ENCODE data around the gene TMEM79. TPM values are rescaled to one million over a fixed set of nuclear protein-coding genes. Genes with fewer than 3 reads are reported as not detected.

Gene TMEM79
- polyA plus RNA-seq, 1 donor (not counting 4 experiments of a cell fraction or from before 2014, with no cell fraction given), result 14.2 TPM

- H2AFZ ChIP-seq (ENCODE audit: control insufficient read depth, low read length), result peak overlapping the region; percentile 47
- FAIRE-seq, result no peak
Measured at GRCh38 chr1:156291226-156292061, 7.3 kb downstream of the TMEM79 start.

GRCh38 chr1:156293098-156293434 lies 8.9 kb downstream of the TMEM79 start:
- FAIRE-seq, result no peak
- TF ChIP-seq EZH2 (IDR thresholded peaks at IDR 0.05; ENCODE audit: low read length), result no peak
- TF ChIP-seq, protein P1, sequence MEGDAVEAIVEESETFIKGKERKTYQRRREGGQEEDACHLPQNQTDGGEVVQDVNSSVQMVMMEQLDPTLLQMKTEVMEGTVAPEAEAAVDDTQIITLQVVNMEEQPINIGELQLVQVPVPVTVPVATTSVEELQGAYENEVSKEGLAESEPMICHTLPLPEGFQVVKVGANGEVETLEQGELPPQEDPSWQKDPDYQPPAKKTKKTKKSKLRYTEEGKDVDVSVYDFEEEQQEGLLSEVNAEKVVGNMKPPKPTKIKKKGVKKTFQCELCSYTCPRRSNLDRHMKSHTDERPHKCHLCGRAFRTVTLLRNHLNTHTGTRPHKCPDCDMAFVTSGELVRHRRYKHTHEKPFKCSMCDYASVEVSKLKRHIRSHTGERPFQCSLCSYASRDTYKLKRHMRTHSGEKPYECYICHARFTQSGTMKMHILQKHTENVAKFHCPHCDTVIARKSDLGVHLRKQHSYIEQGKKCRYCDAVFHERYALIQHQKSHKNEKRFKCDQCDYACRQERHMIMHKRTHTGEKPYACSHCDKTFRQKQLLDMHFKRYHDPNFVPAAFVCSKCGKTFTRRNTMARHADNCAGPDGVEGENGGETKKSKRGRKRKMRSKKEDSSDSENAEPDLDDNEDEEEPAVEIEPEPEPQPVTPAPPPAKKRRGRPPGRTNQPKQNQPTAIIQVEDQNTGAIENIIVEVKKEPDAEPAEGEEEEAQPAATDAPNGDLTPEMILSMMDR (optimal IDR thresholded peaks at IDR 0.05 in 1 of 3, IDR thresholded peaks at IDR 0.05 in 1 of 3, conservative IDR thresholded peaks at IDR 0.05 in 1 of 3; ENCODE audit: extremely low read depth in 1 of 3, insufficient read depth in 2 of 3, low read length in 3 of 3), result no peak

More at GRCh38 chr1:156291226-156292061, 7.3 kb downstream of the TMEM79 start:
- no peaks in the 10 kb centered on the region for H4K20me1 ChIP-seq (ENCODE audit: control insufficient read depth, extremely low read depth, insufficient read depth, low read length)
- no peak for DNase-seq (ENCODE audit: low read depth, low spot score)
- peak overlapping the region in 1 of 3 experiments; percentile 4 for H3K4me3 ChIP-seq (ENCODE audit: control insufficient read depth in 2 of 3, extremely low read depth in 1 of 3, insufficient read depth in 2 of 3, low read depth in 1 of 3, low read length in 3 of 3)
- no peaks in the 10 kb centered on the region for H3K9me3 ChIP-seq (ENCODE audit: control insufficient read depth, low read depth, low read length)
- no peak for TF ChIP-seq EZH2 (IDR thresholded peaks at IDR 0.05; ENCODE audit: low read length)
- TF ChIP-seq, protein P1 (optimal IDR thresholded peaks at IDR 0.05 in 1 of 3, IDR thresholded peaks at IDR 0.05 in 1 of 3, conservative IDR thresholded peaks at IDR 0.05 in 1 of 3; ENCODE audit: extremely low read depth in 1 of 3, insufficient read depth in 2 of 3, low read length in 3 of 3), result no peak
- no peaks in the 10 kb centered on the region for H3K27me3 ChIP-seq (ENCODE audit: control insufficient read depth, extremely low read depth, insufficient read depth, low read length)
- peaks cover 2% of the 10 kb centered on the region for H3K79me2 ChIP-seq (ENCODE audit: control insufficient read depth, insufficient read depth, low read length)
- peak overlapping the region; percentile 6 for H3K4me2 ChIP-seq (ENCODE audit: control insufficient read depth, extremely low read depth, insufficient read depth, low read depth, low read length)
- H3K27ac ChIP-seq (ENCODE audit: control insufficient read depth, insufficient read depth, low read length), result no peak overlapping the region
- peak overlapping the region; percentile 22 for H3K9ac ChIP-seq (ENCODE audit: control insufficient read depth, extremely low read depth, insufficient read depth, low read length)
- no peaks in the 10 kb centered on the region for H3K9me1 ChIP-seq (ENCODE audit: control insufficient read depth, extremely low read depth, insufficient read depth, low read length)
- peaks cover 8% of the 10 kb centered on the region for H3K4me1 ChIP-seq (ENCODE audit: control insufficient read depth, extremely low read depth, insufficient read depth, low read length)
- dilution Hi-C loops (cut with MboI; ENCODE audit: extremely low pct_ligation_motif_present, low sequenced_read_pairs), result no loop called here
- H3K36me3 ChIP-seq (ENCODE audit: control insufficient read depth in 2 of 2, extremely low read depth in 1 of 2, insufficient read depth in 2 of 2, low read length in 2 of 2), result peaks cover 2 to 16% of the 10 kb centered on the region in 2 experiments

More at GRCh38 chr1:156293098-156293434, 8.9 kb downstream of the TMEM79 start:
- Histone ChIP-seq H3K9ac (ENCODE audit: control insufficient read depth, extremely low read depth, insufficient read depth, low read length) (no peak overlapping the region), H3K27me3 (ENCODE audit: control insufficient read depth, extremely low read depth, insufficient read depth, low read length) (no peaks in the 10 kb centered on the region), H4K20me1 (ENCODE audit: control insufficient read depth, extremely low read depth, insufficient read depth, low read length) (no peaks in the 10 kb centered on the region), H3K9me3 (ENCODE audit: control insufficient read depth, low read depth, low read length) (no peaks in the 10 kb centered on the region), H3K9me1 (ENCODE audit: control insufficient read depth, extremely low read depth, insufficient read depth, low read length) (no peaks in the 10 kb centered on the region), H3K79me2 (ENCODE audit: control insufficient read depth, insufficient read depth, low read length) (peaks cover 2% of the 10 kb centered on the region), H3K27ac (ENCODE audit: control insufficient read depth, insufficient read depth, low read length) (no peak overlapping the region), H3K4me3 (ENCODE audit: control insufficient read depth in 2 of 3, extremely low read depth in 1 of 3, insufficient read depth in 2 of 3, low read depth in 1 of 3, low read length in 3 of 3) (no peak overlapping the region), H2AFZ (ENCODE audit: control insufficient read depth, low read length) (no peak overlapping the region), H3K4me2 (ENCODE audit: control insufficient read depth, extremely low read depth, insufficient read depth, low read depth, low read length) (no peak overlapping the region), H3K4me1 (ENCODE audit: control insufficient read depth, extremely low read depth, insufficient read depth, low read length) (peaks cover 8% of the 10 kb centered on the region), H3K36me3 (ENCODE audit: control insufficient read depth in 2 of 2, extremely low read depth in 1 of 2, insufficient read depth in 2 of 2, low read length in 2 of 2) (peaks cover 0 to 16% of the 10 kb centered on the region in 2 experiments)
- dilution Hi-C loops (cut with MboI; ENCODE audit: extremely low pct_ligation_motif_present, low sequenced_read_pairs), result no loop called here
- DNase-seq (ENCODE audit: low read depth, low spot score), result no peak

Measured in keratinocyte (primary cell).